Skeletal muscle satellite cell (primary cell): ENCODE measurements around the gene TAF1B.

Source experiments
- H3K27me3 ChIP-seq: 2 replicates; pipeline ENCODE4 v1.7.0; 2013; ENCODE audit warnings: low read length; ENCODE audit not compliant: control insufficient read depth, insufficient read depth
- H3K36me3 ChIP-seq: 2 replicates; pipeline ENCODE4 v1.7.0; 2013; ENCODE audit warnings: mild to moderate bottlenecking, control low read depth, low read length; ENCODE audit not compliant: insufficient read depth
- H3K4me1 ChIP-seq: 2 replicates; pipeline ENCODE4 v1.7.0; 2013; ENCODE audit warnings: low read length; ENCODE audit not compliant: control insufficient read depth, insufficient read depth
- H3K4me2 ChIP-seq: 2 replicates; pipeline ENCODE4 v1.7.0; 2013; ENCODE audit warnings: mild to moderate bottlenecking, low read length
- H3K4me3 ChIP-seq: 2 replicates; pipeline ENCODE4 v1.7.0; 2013; ENCODE audit warnings: low read length
- H3K9ac ChIP-seq: 2 replicates; pipeline ENCODE4 v1.7.0; 2013; ENCODE audit warnings: mild to moderate bottlenecking, low read depth, low read length, moderate library complexity
- H3K9me3 ChIP-seq: replicated peaks from 2 replicates; pipeline ENCODE4 v1.7.0; 2013; ENCODE audit warnings: mild to moderate bottlenecking, control low read depth, low read length

Gene TAF1B

GRCh38 chr2:9972621-9973479 is 129.6 kb downstream of the TAF1B start:
- H3K27me3 ChIP-seq, result no peaks in the 10 kb centered on the region
- no peaks in the 10 kb centered on the region for H3K9me3 ChIP-seq
- no peak overlapping the region for H3K9ac ChIP-seq
- peak overlapping the region; percentile 5 for H3K4me2 ChIP-seq
- H3K4me1 ChIP-seq, result peaks cover 38% of the 10 kb centered on the region
- H3K36me3 ChIP-seq, result no peaks in the 10 kb centered on the region
- no peak overlapping the region for H3K4me3 ChIP-seq

GRCh38 chr2:9973690-9974089 is 130.4 kb downstream of the TAF1B start:
- Histone ChIP-seq H3K36me3 (no peaks in the 10 kb centered on the region), H3K4me2 (no peak overlapping the region), H3K4me3 (no peak overlapping the region), H3K9me3 (no peaks in the 10 kb centered on the region), H3K9ac (no peak overlapping the region), H3K27me3 (no peaks in the 10 kb centered on the region), H3K4me1 (peaks cover 38% of the 10 kb centered on the region)

- H3K9ac ChIP-seq, result no peak overlapping the region
- H3K4me3 ChIP-seq, result no peak overlapping the region
- H3K4me1 ChIP-seq, result peaks cover 38% of the 10 kb centered on the region
- H3K9me3 ChIP-seq, result no peaks in the 10 kb centered on the region
- no peaks in the 10 kb centered on the region for H3K27me3 ChIP-seq
- H3K36me3 ChIP-seq, result no peaks in the 10 kb centered on the region
- no peak overlapping the region for H3K4me2 ChIP-seq
Observed at GRCh38 chr2:9974343-9974742, 131.1 kb downstream of the TAF1B start.

- Histone ChIP-seq H3K9me3 (no peaks in the 10 kb centered on the region), H3K4me2 (no peak overlapping the region), H3K4me1 (peaks cover 43% of the 10 kb centered on the region), H3K36me3 (no peaks in the 10 kb centered on the region), H3K27me3 (no peaks in the 10 kb centered on the region), H3K9ac (no peak overlapping the region), H3K4me3 (no peak overlapping the region)
Observed at GRCh38 chr2:9975328-9975727, 132.1 kb downstream of the TAF1B start.

GRCh38 chr2:9975805-9976447 is 132.7 kb downstream of the TAF1B start:
- Histone ChIP-seq H3K4me1 (peaks cover 48% of the 10 kb centered on the region), H3K9me3 (no peaks in the 10 kb centered on the region), H3K4me3 (no peak overlapping the region)

GRCh38 chr2:9979977-9980376 is 136.7 kb downstream of the TAF1B start:
- Histone ChIP-seq H3K4me1 (peaks cover 59% of the 10 kb centered on the region), H3K9me3 (no peaks in the 10 kb centered on the region), H3K4me3 (no peak overlapping the region), H3K4me2 (no peak overlapping the region), H3K27me3 (no peaks in the 10 kb centered on the region), H3K36me3 (no peaks in the 10 kb centered on the region), H3K9ac (no peak overlapping the region)

More at GRCh38 chr2:9975805-9976447, 132.7 kb downstream of the TAF1B start:
- Histone ChIP-seq H3K9ac (no peak overlapping the region), H3K36me3 (no peaks in the 10 kb centered on the region), H3K4me2 (peak overlapping the region; percentile 16), H3K27me3 (no peaks in the 10 kb centered on the region)

DNA sequence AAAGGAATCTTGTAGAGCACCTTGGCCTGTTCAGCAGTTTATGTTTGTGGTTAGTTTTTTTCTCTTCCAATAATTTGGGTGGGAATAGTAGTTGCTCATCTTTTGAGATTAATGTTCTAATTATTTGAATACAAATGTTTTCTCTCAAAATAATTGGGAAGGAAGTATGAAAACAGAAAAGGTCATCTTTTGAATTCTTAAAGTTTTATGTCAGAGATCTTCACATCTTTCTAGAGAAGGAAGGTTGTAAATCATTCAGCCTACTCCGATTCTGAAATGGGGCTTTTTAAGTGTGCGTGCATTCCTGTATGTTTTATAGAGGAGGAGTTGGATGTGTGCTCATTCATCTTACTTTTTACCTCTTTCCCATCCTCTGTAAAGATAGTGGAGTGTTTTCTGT is 137.2 kb downstream of the TAF1B start:
- no peaks in the 10 kb centered on the region for H3K36me3 ChIP-seq
- H3K9ac ChIP-seq, result no peak overlapping the region
- no peaks in the 10 kb centered on the region for H3K27me3 ChIP-seq
- peaks cover 61% of the 10 kb centered on the region for H3K4me1 ChIP-seq
- H3K9me3 ChIP-seq, result no peaks in the 10 kb centered on the region
- H3K4me3 ChIP-seq, result no peak overlapping the region
- H3K4me2 ChIP-seq, result peak overlapping the region; percentile 3

DNA sequence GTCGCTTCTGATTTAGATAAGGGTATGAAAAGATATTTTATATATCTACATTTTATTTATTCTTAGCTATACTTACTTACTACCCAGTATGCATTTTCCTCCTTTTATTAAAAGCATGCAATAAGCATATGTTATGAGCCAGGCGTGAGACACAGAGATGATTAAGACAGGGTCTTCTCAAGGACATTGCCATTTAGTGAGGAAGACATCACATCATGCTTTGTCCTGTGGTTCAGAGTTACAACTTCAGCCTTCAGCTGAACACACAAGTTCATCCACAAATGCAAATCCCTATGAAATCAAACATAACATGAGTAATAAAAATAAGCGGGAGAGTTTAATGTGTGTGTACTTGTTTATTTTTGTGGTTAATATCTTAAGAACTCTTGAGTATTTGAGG is 138.4 kb downstream of the TAF1B start:
- Histone ChIP-seq H3K9me3 (no peaks in the 10 kb centered on the region), H3K4me2 (peak overlapping the region; percentile 60), H3K4me3 (no peak overlapping the region), H3K9ac (no peak overlapping the region), H3K36me3 (no peaks in the 10 kb centered on the region), H3K4me1 (peaks cover 54% of the 10 kb centered on the region), H3K27me3 (no peaks in the 10 kb centered on the region)

DNA sequence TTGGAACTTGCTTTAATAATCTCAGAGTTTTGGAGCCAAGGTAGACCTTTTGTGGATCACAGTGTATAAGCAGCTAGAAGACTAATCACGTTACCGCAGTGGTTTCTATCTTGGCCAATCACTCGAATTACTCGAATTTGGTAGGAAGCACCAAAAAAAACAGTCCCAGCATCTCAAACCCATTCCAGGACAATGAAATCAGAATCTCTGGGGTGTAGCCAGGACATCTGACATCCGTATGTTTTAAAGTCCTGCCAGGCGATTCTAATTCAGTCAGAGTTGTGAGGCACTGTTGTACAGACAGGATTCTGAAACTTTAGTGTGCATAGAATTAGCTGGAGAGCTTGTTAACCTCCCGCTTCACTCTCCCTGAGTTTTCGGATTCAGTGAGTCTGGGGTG is 139.0 kb downstream of the TAF1B start:
- H3K36me3 ChIP-seq, result no peaks in the 10 kb centered on the region
- no peak overlapping the region for H3K4me3 ChIP-seq
- peak overlapping the region; percentile 40 for H3K9ac ChIP-seq
- H3K4me1 ChIP-seq, result peaks cover 53% of the 10 kb centered on the region
- no peaks in the 10 kb centered on the region for H3K9me3 ChIP-seq
- H3K27me3 ChIP-seq, result no peaks in the 10 kb centered on the region
- peak overlapping the region; percentile 60 for H3K4me2 ChIP-seq

GRCh38 chr2:9982891-9983290 is 139.6 kb downstream of the TAF1B start:
- no peaks in the 10 kb centered on the region for H3K9me3 ChIP-seq
- no peaks in the 10 kb centered on the region for H3K27me3 ChIP-seq
- H3K4me1 ChIP-seq, result peaks cover 53% of the 10 kb centered on the region
- no peak overlapping the region for H3K4me2 ChIP-seq
- no peak overlapping the region for H3K4me3 ChIP-seq
- no peaks in the 10 kb centered on the region for H3K36me3 ChIP-seq
- H3K9ac ChIP-seq, result no peak overlapping the region

- no peak overlapping the region for H3K4me3 ChIP-seq
- H3K36me3 ChIP-seq, result no peaks in the 10 kb centered on the region
- H3K27me3 ChIP-seq, result no peaks in the 10 kb centered on the region
- peaks cover 53% of the 10 kb centered on the region for H3K4me1 ChIP-seq
- peak overlapping the region; percentile 11 for H3K9ac ChIP-seq
- no peak overlapping the region for H3K4me2 ChIP-seq
- no peaks in the 10 kb centered on the region for H3K9me3 ChIP-seq
Observed at GRCh38 chr2:9983401-9984216, 140.3 kb downstream of the TAF1B start.
